Skin of body (tissue), 3 donors: Measurements from ENCODE around the gene LILRB4. TPM values are rescaled to one million over a fixed set of nuclear protein-coding genes. Genes with fewer than 3 reads are reported as not detected.
"Not testable (repeated sequence)": the region's sequence is repeated elsewhere in the genome, so short reads cannot be mapped to it uniquely, and the experiment has no call there.

Experiments
- DNase-seq: peaks from one replicate; lab custom pipeline; 2025; lab: John Stamatoyannopoulos, UW
- small RNA-seq: library from RNA; depleted of rRNA; stranded (forward); fragments of <200 nt; gene quantifications from one replicate; pipeline ENCODE3, GENCODE V24; 2014; ENCODE audit warnings: low replicate concordance
- total RNA-seq: library from RNA; depleted of rRNA; stranded (reverse); fragments of >200 nt; gene quantifications from one replicate; pipeline ENCODE4 v1.2.3, GENCODE V29; 2014

Gene LILRB4
- total RNA-seq, 1 donor from 2014 or later, result 0.49 TPM

GRCh38 chr19:54691582-54692297, 29.0 kb downstream of the LILRB4 start:
- DNase-seq, result no peak

GRCh38 chr19:54692298-54692615, 29.5 kb downstream of the LILRB4 start:
- no peak for DNase-seq

GRCh38 chr19:54694648-54695047, 31.9 kb downstream of the LILRB4 start:
- no peak for DNase-seq

GRCh38 chr19:54696117-54696548, 33.3 kb downstream of the LILRB4 start:
- DNase-seq, result no peak

GRCh38 chr19:54696766-54697165, 34.0 kb downstream of the LILRB4 start:
- no peak for DNase-seq

GRCh38 chr19:54697716-54698115, 34.9 kb downstream of the LILRB4 start:
- DNase-seq, result not testable (repeated sequence)

- DNase-seq, result no peak
These were observed 42.1 kb downstream of the LILRB4 start for GRCh38 chr19:54704928-54705327.

- no peak for DNase-seq
These were observed 45.2 kb downstream of the LILRB4 start for GRCh38 chr19:54707962-54708361.

- no peak for DNase-seq
These were observed 46.0 kb downstream of the LILRB4 start for GRCh38 chr19:54708781-54709180.

- no peak for DNase-seq
These were observed 46.6 kb downstream of the LILRB4 start for GRCh38 chr19:54709212-54709948.

- not testable (repeated sequence) for DNase-seq
These were observed 47.2 kb downstream of the LILRB4 start for GRCh38 chr19:54709956-54710355.

Small RNA genes within 50 kb of the gene (small RNA-seq; reads per million reads assigned to genes)
- not detected for gene AC245036.3
- gene AC245128.2, result not detected
- gene MIR8061, result not detected

Other genes starting within 250 kb of the LILRB4 start
- gene TTYH1, start 247.5 kb upstream of the LILRB4 start, total RNA-seq, result 9.2 TPM
- gene LENG8, start 213.8 kb upstream of the LILRB4 start, total RNA-seq, result 48.5 TPM
- 1.7 TPM for gene LENG9, start 199.2 kb upstream of the LILRB4 start, total RNA-seq
- gene CDC42EP5, start 189.7 kb upstream of the LILRB4 start, total RNA-seq, result 19.0 TPM
- not detected for gene LAIR2, start 160.2 kb upstream of the LILRB4 start, total RNA-seq
- gene LILRA2, start 89.2 kb upstream of the LILRB4 start, total RNA-seq, result 1.1 TPM
- not detected for gene LILRA1, start 69.4 kb upstream of the LILRB4 start, total RNA-seq
- 0.49 TPM for gene LILRB1, start 32.5 kb upstream of the LILRB4 start, total RNA-seq
- gene KIR3DL3, start 61.5 kb downstream of the LILRB4 start, total RNA-seq, result not detected
- gene KIR2DL3, start 75.5 kb downstream of the LILRB4 start, total RNA-seq, result not detected
- gene KIR2DL1, start 106.8 kb downstream of the LILRB4 start, total RNA-seq, result not detected
- not detected for gene KIR2DL4, start 140.6 kb downstream of the LILRB4 start, total RNA-seq
- gene KIR3DL1, start 153.5 kb downstream of the LILRB4 start, total RNA-seq, result not detected
- gene KIR2DS4, start 169.7 kb downstream of the LILRB4 start, total RNA-seq, result not detected
- not detected for gene KIR3DL2, start 187.5 kb downstream of the LILRB4 start, total RNA-seq
- 8.4 TPM for gene FCAR, start 211.2 kb downstream of the LILRB4 start, total RNA-seq
- 0.30 TPM for gene NCR1, start 243.2 kb downstream of the LILRB4 start, total RNA-seq